Measurements from ENCODE around the gene AP2A2.

Gene AP2A2

DNA sequence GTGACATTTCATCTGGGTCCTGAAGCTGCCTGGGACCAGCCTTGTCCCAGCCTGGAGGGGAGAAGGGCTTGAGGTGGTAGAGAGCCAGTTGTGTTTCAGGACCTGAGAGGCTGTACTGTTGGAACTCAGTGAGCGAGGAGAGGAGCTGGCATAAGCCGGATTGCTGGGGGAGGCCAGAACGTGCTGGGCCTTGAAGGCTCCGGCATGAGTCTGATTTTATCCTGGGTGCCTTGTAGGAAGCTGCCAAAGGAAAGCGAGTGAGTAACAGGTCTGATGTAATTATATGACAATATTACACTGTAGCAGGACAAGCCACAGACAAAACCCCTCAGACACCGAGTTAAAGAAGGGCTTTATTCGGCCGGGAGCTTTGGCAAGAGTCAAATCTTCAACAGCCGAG is 17.2 kb downstream of the AP2A2 start:
- H3K4me3 Mint-ChIP-seq, result peak overlapping the region; percentile 69
- peak overlapping the region; percentile 30 for H3K27ac Mint-ChIP-seq
- peaks cover 4% of the 10 kb centered on the region for H3K9me3 Mint-ChIP-seq
- H3K27me3 Mint-ChIP-seq, result no peaks in the 10 kb centered on the region
- H3K4me1 Mint-ChIP-seq (ENCODE audit: low read depth), result peaks cover 80% of the 10 kb centered on the region
- H3K36me3 Mint-ChIP-seq (ENCODE audit: low read depth), result peaks cover 100% of the 10 kb centered on the region
- intact Hi-C loops (cut with micrococcal nuclease), result no loop called here

DNA sequence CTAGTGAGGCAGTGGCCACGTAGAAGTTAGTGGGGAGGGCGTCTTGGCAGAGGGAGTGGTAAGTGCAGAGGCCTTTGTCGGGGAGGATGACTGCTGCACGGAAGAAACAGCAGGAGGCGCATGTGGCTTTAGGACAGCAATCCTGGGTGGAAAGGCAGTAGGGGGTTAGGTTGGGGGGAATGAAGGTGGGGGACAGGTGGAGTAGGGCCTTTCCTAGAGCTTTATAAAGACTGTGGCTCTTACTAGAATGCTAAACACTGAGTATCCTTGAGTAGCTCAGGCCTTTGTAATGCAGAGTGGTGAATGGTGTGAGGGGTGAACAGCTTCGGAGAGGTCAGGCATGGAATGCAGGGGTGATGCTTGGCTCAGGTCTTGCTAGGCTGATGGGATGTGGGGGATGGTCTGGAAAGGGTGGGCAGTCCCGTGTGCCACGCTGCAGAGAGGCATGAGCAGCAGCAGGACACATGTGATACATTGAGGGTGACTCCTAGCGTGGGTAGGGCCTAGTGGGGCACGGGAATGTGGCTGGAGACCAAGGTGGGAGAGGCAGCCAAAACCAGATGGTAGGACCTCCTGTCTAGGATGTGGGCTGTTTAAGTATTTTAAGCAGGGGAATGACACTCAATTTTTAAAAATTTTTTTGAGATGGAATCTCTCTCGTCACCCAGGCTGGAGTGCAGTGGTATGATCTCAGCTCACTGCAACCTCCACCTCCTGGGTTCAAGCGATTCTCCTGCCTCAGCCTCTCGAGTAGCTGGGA is 19.2 kb downstream of the AP2A2 start:
- Mint-ChIP-seq H3K36me3 (ENCODE audit: low read depth) (peaks cover 100% of the 10 kb centered on the region), H3K27ac (peak overlapping the region; percentile 30), H3K4me1 (ENCODE audit: low read depth) (peaks cover 77% of the 10 kb centered on the region), H3K27me3 (no peaks in the 10 kb centered on the region), H3K9me3 (peaks cover 8% of the 10 kb centered on the region), H3K4me3 (peak overlapping the region; percentile 8)
- intact Hi-C loops (cut with micrococcal nuclease), result no loop called here

DNA sequence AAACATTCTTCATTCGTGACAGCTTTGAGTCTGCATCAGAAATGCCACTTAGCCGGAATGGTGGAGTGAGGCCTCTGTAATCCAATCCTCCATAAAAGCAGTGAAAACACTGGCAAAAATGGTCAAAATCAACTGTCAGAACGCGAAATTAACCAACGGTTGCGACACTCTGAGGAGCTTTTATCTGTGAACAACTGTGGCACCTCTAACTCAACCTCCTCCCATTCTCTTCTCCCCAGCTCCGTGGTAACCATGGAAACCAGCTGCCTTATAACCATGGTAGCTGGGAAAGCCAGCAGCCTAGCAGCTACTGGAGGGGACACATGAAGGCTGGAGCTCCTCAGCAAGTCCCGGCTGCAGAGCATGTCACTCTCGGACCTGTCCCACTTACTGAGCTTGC is 20.3 kb downstream of the AP2A2 start:
- H3K9me3 Mint-ChIP-seq, result peaks cover 8% of the 10 kb centered on the region
- no peak overlapping the region for H3K27ac Mint-ChIP-seq
- H3K36me3 Mint-ChIP-seq (ENCODE audit: low read depth), result peaks cover 100% of the 10 kb centered on the region
- intact Hi-C loops (cut with micrococcal nuclease), result no loop called here
- no peaks in the 10 kb centered on the region for H3K27me3 Mint-ChIP-seq
- H3K4me1 Mint-ChIP-seq (ENCODE audit: low read depth), result peaks cover 73% of the 10 kb centered on the region
- peak overlapping the region; percentile 17 for H3K4me3 Mint-ChIP-seq

DNA sequence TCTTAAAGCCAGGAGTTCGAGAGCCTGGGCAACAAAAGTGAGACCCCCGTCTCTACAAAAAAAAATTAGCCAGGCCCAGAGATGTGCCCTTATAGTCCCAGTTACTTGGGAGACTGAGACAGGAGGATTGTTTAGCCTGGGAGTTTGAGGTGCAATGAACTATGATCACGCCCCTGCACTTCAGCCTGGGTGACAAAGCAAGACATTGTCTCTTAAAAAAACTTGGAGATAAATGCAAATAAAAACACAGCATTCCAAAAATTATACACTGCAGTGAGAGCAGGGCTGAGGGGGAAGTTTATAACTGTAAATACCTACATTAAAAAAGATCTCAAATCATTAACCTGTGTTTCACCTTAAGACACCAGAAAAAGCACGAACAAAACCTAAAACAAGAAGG is 22.1 kb downstream of the AP2A2 start:
- H3K4me3 Mint-ChIP-seq, result no peak overlapping the region
- peaks cover 100% of the 10 kb centered on the region for H3K36me3 Mint-ChIP-seq (ENCODE audit: low read depth)
- no peaks in the 10 kb centered on the region for H3K27me3 Mint-ChIP-seq
- H3K4me1 Mint-ChIP-seq (ENCODE audit: low read depth), result peaks cover 70% of the 10 kb centered on the region
- peaks cover 8% of the 10 kb centered on the region for H3K9me3 Mint-ChIP-seq
- intact Hi-C loops (cut with micrococcal nuclease), result no loop called here
- H3K27ac Mint-ChIP-seq, result peak overlapping the region; percentile 30

DNA sequence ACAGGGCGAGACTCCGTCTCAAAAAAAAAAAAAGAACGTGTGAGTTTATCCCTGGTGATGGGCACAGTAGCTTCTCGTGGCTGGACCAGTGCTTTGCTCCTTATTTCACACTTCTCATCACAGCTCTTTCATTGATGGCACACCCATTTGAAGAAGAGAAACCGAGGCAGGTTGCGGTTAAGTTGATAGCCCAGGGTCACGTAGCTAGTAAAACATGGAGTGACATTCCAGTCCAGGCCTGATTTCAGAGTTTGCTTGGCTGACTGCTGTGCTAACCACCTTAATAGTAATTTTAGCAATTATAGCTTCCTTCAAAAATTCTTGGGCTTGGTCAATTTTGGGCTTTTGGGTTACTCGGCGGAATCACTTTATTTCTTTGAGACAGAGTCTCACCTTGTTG is 25.8 kb downstream of the AP2A2 start:
- intact Hi-C loops (cut with micrococcal nuclease), result no loop called here

DNA sequence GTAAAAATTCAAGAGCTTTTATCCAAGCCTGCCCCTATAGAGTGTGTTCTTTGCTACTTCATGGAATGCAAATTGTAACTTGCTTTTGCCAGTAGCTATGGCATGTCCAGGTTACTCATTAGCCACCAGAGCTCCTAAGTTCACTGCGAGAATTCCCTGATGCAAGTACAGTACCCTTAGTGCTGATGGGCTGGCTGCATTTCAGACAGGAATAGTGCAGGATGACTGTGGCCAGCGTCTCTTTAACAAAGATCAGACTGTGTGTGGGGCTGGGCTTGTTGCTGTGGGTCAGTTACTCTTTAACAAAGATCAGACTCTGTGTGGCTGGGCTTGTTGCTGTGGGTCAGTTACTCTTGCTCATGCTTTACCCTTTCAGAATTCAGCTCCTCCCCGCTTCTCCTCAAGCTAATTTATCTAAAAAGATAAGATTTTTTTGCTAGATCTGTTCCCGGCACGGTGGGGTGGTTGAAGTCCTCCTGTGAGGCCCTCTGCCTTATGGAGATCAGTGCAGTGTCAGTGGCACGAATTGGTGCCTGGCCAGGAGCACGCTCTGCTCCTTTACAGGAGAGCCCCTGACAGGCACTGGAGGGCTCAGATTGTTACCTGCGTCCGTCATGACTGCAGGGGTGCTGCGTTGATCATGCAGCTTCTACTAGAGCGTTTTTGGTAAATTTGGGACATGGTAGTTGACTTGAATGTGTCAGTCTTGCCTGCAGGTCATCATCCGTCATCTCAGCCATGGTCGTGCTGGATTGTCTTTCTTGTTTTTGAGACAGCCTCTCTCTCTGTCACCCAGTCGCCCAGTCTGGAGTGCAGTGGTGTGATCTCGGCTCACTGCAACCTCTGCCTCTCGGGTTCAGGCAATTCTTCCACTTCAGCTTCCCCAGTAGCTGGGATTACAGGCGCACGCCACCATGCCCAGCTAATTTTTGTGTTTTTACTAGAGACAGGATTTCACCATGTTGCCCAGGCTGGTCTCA is 27.0 kb downstream of the AP2A2 start:
- no peaks in the 10 kb centered on the region for H3K27me3 Mint-ChIP-seq
- H3K4me3 Mint-ChIP-seq, result no peak overlapping the region
- H3K9me3 Mint-ChIP-seq, result peaks cover 6% of the 10 kb centered on the region
- peaks cover 100% of the 10 kb centered on the region for H3K36me3 Mint-ChIP-seq (ENCODE audit: low read depth)
- H3K27ac Mint-ChIP-seq, result peak overlapping the region; percentile 74
- intact Hi-C loops (cut with micrococcal nuclease), result no loop called here
- H3K4me1 Mint-ChIP-seq (ENCODE audit: low read depth), result peaks cover 84% of the 10 kb centered on the region

More for the DNA sequence above, 25.8 kb downstream of the AP2A2 start:
- H3K27me3 Mint-ChIP-seq, result no peaks in the 10 kb centered on the region
- no peak overlapping the region for H3K4me3 Mint-ChIP-seq
- H3K4me1 Mint-ChIP-seq (ENCODE audit: low read depth), result peaks cover 74% of the 10 kb centered on the region
- peaks cover 100% of the 10 kb centered on the region for H3K36me3 Mint-ChIP-seq (ENCODE audit: low read depth)
- H3K27ac Mint-ChIP-seq, result no peak overlapping the region
- peaks cover 8% of the 10 kb centered on the region for H3K9me3 Mint-ChIP-seq

DNA sequence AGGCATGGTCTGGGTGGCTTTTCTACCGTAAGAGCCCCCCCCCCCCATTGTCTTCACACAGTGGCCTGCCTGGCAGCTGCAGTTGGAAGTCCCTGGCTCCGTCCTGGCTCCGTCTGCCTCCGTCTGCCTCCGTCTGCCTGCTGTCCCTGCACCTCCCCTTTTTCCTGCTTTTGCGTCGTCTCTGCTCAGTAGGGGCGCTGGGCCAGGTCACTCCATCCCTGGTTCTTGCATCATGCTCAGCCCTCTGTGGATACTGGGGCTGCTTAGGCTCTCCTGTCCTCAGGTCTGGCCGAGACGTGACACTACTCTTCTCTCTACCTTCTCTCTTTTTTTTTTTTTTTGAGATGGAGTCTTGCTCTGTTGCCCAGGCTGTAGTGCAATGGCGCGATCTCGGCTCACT is 27.8 kb downstream of the AP2A2 start:
- H3K27ac Mint-ChIP-seq, result peak overlapping the region; percentile 74
- H3K36me3 Mint-ChIP-seq (ENCODE audit: low read depth), result peaks cover 100% of the 10 kb centered on the region

DNA sequence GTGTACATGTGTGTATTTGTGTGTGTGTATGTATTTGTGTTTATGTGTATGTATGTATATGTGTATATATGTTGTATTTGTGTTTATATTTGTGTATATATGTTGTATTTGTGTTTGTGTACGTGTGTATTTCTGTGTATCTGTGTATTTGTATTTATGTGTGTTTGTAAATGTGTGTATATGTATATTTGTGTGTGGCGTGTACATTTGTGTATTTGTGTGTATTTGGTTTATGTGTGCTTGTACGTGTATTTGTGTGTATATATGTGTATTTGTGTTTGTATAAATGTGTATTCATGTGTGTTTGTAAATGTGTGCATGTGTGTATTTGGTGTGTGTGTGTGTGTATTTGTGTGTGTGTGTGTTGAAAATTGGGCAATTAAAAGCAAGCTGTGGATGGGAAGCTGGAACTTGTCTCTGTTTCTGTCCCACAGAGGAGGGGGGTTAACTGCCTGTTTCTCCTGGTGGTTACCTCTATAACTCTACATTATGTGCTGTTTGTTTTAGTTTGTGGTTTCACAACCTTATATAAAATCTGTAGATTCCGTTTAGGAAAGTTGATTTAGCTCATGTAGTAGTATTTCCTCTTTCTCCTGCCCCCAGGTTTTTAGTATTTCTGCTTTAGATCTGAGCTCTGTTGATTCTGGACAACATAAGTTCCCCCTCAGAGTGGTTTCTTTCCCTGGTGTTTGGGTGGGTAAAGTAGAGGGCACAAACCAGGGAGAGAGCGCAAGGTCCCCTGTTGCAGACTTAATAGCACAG is 28.9 kb downstream of the AP2A2 start:
- intact Hi-C loops (cut with micrococcal nuclease), result no loop called here
- H3K9me3 Mint-ChIP-seq, result no peaks in the 10 kb centered on the region
- H3K27me3 Mint-ChIP-seq, result no peaks in the 10 kb centered on the region
- H3K27ac Mint-ChIP-seq, result peak overlapping the region; percentile 74
- H3K4me1 Mint-ChIP-seq (ENCODE audit: low read depth), result peaks cover 88% of the 10 kb centered on the region
- H3K4me3 Mint-ChIP-seq, result peak overlapping the region; percentile 59
- peaks cover 100% of the 10 kb centered on the region for H3K36me3 Mint-ChIP-seq (ENCODE audit: low read depth)

More for the DNA sequence above, 27.8 kb downstream of the AP2A2 start:
- Mint-ChIP-seq H3K9me3 (no peaks in the 10 kb centered on the region), H3K4me1 (ENCODE audit: low read depth) (peaks cover 87% of the 10 kb centered on the region), H3K27me3 (no peaks in the 10 kb centered on the region), H3K4me3 (peak overlapping the region; percentile 27)
- intact Hi-C loops (cut with micrococcal nuclease), result no loop called here

DNA sequence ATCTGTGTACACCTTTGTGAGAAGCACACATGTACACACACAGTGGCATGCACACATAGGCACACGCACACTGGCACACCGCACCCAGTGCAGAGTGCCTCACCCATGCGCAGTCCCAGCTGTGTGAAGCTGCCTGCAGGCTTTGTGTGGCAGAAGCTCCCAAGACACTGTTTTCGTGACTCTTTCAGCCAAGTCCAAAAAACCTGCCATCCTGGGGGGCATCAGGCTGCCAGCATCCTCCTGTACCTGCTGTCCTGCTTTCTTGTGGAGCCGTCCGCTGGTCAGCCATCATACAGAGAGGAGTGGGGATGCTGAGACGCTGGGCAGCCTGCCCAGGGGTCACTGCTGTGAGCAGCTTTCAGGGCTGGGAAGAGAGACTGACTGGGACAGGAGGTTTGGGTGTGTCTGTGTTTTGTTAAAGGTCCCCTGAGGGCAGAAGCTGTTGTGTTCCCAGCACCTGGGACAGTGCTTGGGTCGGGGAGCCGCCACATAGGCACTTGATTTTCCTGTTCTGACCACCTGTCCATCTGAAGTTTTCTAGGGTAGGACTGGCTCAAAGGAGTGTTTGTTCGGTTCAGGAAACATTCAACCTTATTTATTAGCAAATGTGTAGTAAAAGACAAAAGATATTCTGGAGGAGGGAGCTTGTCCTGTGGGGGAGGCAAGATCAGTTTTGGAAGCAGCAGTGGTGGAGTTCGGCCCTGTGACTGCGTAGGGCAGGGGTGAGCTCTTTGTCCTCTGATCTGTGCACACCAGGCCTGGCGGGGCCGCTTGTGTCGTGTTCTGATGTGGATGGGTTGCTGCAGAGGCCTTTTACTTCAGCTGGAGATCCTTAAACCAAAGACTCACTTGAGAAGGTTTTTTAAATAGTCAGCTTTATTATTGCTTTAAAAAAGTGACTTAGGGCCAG is 29.7 kb downstream of the AP2A2 start:
- Mint-ChIP-seq H3K4me1 (ENCODE audit: low read depth) (peaks cover 83% of the 10 kb centered on the region), H3K9me3 (no peaks in the 10 kb centered on the region), H3K27me3 (no peaks in the 10 kb centered on the region), H3K4me3 (peak overlapping the region; percentile 8), H3K27ac (peak overlapping the region; percentile 47), H3K36me3 (ENCODE audit: low read depth) (peaks cover 100% of the 10 kb centered on the region)
- intact Hi-C loops (cut with micrococcal nuclease), result no loop called here

DNA sequence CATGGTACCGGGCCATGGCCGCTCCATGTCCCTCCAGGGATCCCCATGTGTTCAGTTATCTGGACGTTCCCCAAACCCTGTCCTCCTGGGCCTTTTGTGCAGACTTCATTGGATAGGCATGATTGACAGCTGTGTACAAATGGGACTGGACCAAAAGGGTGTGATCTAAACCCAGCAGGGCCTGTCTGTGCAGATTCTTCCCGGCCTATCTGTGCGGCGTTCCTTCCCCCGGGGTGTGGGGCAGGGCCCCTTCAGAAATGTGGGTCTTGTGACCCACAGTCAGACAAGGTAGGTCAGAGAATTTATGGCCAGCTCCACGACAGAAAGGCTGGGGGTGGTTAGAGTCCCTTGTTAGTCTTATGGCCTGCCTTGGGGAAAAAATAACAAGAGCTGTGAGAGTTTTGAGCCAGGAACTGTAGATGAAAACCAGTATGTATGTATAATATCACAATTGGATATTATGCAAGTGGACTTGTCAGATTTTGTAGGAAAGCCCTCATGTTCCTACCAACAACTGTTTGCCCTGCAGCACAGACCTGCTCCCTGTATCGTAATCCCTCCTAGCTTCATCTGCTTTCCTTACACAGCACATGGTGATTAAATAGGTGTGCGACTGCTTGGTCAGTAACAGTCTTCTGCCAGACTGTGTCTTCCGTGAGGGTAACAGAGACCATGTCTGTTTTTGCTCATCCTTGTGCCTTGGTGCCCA is 31.7 kb downstream of the AP2A2 start:
- Mint-ChIP-seq H3K9me3 (no peaks in the 10 kb centered on the region), H3K27ac (peak overlapping the region; percentile 12), H3K4me1 (ENCODE audit: low read depth) (peaks cover 80% of the 10 kb centered on the region), H3K27me3 (no peaks in the 10 kb centered on the region), H3K36me3 (ENCODE audit: low read depth) (peaks cover 100% of the 10 kb centered on the region), H3K4me3 (no peak overlapping the region)
- intact Hi-C loops (cut with micrococcal nuclease), result no loop called here

DNA sequence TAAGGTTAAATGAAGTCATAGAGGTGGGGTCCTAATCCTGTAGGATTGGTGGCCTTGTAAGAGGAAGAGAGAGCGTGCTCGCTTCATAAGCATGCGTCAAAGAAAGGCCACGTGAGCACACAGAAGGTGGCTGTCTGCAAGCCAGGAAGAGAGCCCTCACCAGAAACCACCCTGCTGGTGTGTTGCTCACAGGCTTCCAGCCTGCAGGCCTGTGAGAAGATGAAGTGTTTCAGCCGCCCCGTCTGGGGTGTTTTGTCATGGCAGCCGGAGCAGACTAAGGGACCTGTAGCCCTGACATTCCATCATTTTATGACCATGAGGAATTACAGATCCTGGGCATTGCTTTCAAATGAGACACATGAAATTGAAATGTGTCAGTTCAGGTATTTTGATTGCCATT is 32.4 kb downstream of the AP2A2 start:
- Mint-ChIP-seq H3K9me3 (no peaks in the 10 kb centered on the region), H3K27me3 (no peaks in the 10 kb centered on the region), H3K4me1 (ENCODE audit: low read depth) (peaks cover 73% of the 10 kb centered on the region), H3K36me3 (ENCODE audit: low read depth) (peaks cover 100% of the 10 kb centered on the region), H3K27ac (peak overlapping the region; percentile 12), H3K4me3 (no peak overlapping the region)
- intact Hi-C loops (cut with micrococcal nuclease), result no loop called here

DNA sequence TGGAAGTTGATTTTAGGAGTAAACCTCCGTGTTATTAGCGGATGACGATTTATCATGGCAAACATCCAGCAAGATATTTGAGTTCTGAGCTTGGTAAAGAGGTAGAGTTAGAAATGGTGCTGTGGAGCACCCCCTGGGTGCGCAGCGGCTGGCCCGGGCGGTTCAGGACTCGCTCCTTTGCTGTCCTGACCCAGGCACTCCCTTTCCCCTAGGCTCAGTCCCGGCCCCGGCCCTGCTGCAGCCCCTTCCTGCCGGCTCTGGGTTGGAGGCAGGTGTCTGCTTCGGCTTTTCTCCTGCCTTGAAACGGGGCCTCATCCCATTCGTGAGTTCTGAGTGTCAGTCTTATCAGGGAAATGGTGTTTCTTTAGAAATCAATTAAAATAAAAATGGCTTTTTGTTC is 33.4 kb downstream of the AP2A2 start:
- no peaks in the 10 kb centered on the region for H3K27me3 Mint-ChIP-seq
- peaks cover 100% of the 10 kb centered on the region for H3K36me3 Mint-ChIP-seq (ENCODE audit: low read depth)
- H3K4me3 Mint-ChIP-seq, result no peak overlapping the region
- no peaks in the 10 kb centered on the region for H3K9me3 Mint-ChIP-seq
- no peak overlapping the region for H3K27ac Mint-ChIP-seq
- peaks cover 66% of the 10 kb centered on the region for H3K4me1 Mint-ChIP-seq (ENCODE audit: low read depth)
- intact Hi-C loops (cut with micrococcal nuclease), result no loop called here

Data from dendritic cell treated with granulocyte-macrophage colony-stimulating factor and Interleukin-4, amounts not matched to agents 40 ng/mL and 50 ng/mL, for 4 days (primary cell).